DLD1 (cell line): Measurements from ENCODE around the gene SQOR.

Experiments used
- in situ Hi-C: cut with HindIII; loops from 2 replicates; pipeline ENCODE4 v1.10.0; 2017; ENCODE audit warnings: low sequenced_read_pairs

SQOR gene

DNA sequence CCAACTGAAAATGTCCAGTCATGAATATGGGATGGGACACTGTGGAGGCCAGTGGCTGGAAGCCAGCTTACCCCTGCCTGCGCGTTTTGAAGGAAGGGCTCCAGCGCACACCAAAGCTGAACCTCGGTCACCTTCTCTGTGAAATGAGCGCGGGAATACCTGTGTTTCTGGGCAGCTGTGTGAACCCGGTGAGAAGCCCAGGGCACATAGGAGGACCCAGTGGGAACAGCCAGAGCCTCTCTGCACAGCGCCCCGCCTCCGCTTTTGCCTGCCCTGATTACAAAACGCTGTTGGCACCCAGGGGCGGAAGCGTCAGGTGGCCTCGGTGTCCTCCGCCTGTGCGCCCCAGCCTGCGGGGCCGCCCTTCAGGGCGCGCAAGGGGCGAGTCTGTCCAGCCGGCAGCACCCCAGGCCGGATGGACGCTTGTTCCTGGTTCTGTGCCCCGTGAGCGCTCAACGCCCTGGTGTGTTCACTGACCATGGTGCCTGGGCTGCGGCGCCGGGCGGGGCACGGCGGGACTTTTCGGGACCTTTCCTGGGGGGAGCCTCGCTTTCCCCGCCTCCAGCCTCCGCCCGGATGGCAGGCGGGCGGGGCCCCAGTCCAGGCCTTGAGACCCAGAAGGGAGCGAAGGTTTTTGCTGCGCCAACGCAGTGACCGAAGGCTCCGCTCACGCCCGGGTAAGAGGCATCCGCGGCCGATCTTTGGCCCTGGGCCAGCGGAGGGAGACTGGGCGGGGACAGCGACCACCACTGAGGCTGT, at the start of gene SQOR:
SQOR (plus strand) TSS at position 598 of the 759 bp plus-strand sequence. CDS start 23,895 bp downstream, outside the sequence.
- in situ Hi-C loops: no loop called here

DNA sequence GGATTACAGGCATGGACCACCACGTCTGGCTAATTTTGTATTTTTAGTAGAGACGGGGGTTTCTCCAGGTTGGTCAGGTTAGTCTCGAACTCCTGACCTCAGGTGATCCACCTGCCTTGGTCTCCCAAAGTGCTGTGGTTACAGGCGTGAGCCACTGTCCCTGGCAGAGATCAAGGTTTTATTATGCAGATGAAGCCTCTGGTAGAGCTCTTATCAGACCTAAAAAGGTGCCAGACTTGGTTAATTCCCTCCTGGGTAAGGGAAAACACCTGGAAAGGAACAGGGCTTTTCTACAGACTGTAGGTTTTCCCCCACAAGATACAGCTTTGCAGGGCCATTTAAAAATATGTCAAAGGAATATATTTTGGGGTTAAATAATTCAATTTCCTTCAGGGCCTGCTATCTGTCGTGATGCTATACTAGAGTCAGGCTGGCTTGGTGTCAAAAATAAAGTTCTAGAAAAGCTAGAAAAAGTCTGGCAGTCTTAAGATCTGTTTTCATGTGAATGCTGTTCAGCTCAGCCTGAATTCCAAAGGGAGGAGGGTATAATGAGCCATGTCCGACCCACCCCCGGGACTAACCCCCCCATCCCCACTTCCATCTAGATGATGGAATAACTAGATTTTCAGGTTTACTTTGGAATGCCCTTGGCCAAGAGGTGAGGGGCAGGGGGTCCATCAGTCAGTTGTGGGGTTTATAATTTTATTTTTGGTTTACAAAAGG, 49.6 kb upstream of the SQOR start:
- in situ Hi-C loops: loop anchor here (5.0 kb wide), 1 partner anchor 73 kb away; no protein-coding TSS in a partner anchor

DNA sequence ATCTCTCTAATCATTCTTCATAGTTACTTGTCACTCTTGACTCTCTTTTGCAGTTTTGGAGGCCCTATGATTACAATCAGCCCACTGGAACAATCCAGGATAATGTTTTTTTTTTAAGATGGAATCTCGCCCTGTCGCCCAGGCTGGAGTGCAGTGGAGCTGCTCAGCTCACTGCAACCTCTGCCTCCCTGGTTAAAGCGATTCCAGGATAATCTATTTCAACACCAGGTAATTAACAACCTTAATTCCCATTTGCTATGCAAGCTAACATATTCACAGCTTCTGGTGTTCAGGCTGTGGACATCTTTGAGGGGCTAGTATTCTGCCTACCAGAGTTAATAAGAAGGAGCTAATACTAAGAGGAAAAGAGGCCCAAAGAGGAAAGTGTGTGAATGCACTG, 48.7 kb upstream of the SQOR start:
- in situ Hi-C loops: loop anchor here (5.0 kb wide), 1 partner anchor 74 kb away; no protein-coding TSS in a partner anchor

DNA sequence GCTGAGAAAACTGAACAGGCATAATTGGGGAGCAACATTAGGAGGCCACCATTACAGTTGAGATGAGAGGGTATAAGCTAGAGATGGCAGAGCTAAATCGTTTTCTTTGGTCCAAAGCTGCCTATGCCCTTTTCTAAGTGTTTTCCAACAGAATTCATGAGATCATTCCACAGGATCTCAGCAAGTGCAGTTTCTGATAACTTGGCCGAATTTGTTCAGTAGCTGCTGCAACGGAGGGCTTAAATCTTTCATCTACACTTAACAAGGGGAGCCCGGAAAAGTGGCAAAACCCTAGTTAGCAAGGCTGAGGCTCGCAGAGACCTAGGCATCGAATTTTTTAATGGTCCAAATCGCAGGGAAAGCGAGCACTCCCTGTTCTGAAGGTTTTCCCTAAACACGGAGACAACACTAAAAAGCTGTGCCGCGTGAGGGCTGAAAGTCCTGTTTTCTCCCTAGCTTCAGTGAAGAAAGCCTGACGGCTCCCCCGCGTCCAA, 48.2 kb upstream of the SQOR start:
- in situ Hi-C loops: loop anchor here (5.0 kb wide), 1 partner anchor 74 kb away; no protein-coding TSS in a partner anchor

DNA sequence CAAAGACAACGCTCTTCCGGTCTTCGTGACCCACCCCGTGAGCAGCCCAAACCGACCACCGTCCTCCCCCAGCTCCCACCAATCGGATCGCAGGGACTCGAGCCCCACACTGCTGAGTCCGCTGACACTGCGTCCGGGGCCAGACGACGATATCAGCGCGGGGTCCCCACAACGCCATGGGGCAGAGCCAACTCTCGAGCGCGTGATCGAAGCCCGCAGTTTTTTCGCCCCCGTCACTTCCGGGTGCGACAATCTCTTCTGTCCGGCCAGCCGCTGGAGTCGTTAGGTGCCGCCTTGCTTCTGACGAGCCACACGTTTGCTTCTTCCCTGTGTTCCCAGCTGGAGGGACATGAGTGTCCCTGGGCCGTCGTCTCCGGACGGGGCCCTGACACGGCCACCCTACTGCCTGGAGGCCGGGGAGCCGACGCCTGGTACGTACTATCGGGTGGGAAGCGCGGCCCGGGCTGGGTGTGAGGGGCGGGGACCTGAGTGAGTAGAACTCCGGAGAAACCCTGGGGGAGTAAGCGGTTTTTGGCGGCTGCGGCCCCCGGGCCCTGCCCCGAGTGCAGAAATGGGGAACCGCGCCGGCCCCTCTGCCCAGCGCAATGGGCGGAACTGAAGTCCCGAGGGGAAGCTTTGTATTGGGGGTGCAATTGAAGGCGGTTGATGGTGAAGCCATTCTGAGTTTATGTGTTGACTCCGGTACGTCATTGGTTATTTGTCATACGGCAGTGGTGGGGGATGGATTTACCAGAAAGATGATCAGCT, 47.5 kb upstream of the SQOR start, which contains the start of gene BLOC1S6:
BLOC1S6 (plus strand) TSS at position 285 of the 768 bp plus-strand sequence; CDS start at position 350, 65 bp downstream.
- in situ Hi-C loops: loop anchor here (5.0 kb wide), 1 partner anchor 75 kb away; no protein-coding TSS in a partner anchor

DNA sequence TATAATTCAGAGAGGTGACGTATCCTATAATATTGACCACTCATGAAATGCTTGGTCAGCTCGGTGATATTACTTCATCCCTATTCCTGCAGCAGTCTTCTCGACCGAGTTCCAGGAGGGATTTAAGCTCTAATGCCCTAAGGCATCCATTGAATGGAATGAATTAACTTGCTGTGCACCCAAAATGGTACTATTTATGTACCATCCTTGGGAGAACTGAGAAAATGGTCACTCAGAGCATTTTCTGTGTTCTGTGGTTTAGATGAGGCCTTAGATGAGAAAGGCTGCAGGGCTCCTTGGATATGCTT, 47.0 kb upstream of the SQOR start:
- in situ Hi-C loops: loop anchor here (5.0 kb wide), 1 partner anchor 76 kb away; no protein-coding TSS in a partner anchor

DNA sequence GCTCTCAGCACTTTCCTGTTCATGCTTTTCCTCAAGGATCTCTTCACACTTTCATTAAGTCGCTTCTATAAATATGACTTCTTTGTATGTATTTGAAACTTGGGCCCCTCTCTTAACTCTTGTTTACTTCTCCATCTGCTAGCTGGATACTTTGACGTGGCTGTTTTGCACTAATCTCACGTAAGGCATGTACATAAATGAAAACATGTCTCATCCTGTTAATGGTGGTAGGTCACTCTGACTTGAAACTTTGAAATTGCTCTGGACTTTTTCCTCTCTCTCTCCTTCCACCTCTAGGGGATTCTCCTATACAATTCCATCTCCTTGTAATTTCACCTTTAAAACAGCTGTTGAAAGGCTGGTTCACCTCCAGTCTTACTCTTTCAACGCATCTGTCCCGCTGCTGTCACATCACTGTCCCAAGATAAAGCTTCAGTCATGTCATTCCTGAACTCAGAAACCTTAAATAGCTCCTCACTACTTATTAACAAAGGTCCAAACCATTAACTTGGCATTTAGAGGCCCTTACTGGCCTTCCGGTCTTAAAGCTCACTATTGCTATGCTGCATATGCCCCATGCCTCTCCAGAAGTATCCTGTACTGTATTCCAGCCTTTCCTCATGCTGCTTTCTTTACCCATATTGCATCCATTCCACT, 46.5 kb upstream of the SQOR start:
- in situ Hi-C loops: loop anchor here (5.0 kb wide), 1 partner anchor 76 kb away; no protein-coding TSS in a partner anchor

DNA sequence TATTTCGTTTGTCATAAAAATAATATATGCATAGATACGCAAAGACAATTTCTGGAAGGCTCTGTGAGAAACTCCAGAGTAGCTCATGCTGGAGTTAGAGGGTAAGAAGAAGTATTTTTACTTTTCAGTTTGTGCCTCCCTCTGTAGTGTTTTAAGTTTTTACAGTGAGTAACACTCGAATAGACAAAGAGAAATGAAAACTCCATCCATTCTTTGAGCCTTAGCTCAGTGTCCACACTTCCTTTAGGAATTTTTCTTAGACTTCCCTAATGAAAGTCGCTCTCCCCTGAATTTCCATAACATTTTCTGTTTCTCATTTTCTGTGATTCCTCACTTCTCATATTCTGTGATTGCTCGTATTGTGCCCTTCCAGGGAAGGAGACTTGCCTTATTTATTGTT, 45.6 kb upstream of the SQOR start:
- in situ Hi-C loops: loop anchor here (5.0 kb wide), 1 partner anchor 77 kb away; no protein-coding TSS in a partner anchor

DNA sequence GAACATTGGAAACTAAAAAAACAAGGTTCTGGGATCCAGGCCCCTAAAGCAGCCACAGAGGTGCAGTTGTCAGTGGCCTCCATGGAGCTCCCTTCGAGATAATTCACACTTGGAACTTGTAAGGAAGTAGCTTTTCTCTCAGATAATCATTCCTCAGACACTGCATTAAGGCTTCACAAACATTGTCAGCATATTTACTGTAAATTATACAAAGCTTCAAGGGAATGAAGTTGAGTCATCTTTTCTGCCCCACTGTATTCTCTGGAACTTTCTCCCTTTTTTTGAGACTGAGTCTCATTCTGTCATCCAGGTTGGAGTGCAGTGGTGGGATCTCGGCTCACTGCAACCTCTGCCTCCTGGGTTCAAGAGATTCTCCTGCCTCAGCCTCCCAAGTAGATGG, 40.5 kb upstream of the SQOR start:
- in situ Hi-C loops: no loop called here

DNA sequence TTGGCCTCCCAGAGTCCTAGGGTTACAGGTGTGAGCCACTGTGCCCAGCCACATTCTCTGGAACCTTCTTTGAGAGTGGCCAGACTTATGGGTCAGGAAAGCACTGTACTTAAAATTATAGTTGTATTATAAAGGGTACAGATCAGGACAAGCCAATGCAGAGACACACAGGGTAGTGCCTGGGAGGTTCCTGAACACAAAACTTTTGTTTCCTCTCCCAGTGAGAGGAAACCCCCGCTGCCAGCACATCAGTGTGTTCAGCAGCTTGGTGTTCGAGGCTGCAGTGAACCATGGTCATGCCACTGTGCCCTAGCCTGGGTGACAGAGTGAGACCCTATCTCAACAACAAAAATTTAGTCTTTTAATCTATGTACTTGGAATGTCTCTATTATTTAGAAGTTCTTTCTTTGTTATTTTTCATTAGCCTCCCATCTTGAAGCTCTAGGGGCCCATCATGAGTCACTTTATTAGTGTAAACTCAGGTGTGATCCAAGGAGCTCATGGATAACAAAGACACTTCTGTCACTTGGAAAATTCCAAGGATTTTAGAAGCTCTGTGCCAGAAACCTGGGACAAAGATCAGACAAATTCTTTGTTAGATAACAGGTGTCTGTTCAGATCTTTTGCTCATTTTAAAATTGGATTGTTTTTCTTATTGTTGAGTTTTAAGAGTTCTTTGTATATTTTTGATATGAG, 39.8 kb upstream of the SQOR start:
- in situ Hi-C loops: no loop called here

DNA sequence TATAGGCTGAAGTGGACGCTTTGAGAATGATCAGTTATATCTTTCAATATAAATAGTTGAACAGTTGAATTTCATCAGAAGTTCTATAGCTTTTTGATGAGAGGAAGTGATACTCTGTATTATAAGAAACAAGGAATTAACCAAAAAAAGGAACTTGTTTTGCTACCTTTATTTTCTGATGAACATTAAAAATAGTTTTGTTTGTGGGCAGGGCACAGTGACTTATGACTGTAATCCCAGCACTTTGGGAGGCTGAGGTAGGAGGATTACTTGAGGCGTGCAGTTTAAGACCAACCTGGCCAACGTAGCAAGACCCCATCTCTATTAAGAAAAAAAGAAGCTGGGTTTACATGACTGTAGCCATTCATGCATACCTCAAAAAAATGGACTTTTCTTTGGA, 30.9 kb upstream of the SQOR start:
- in situ Hi-C loops: no loop called here

DNA sequence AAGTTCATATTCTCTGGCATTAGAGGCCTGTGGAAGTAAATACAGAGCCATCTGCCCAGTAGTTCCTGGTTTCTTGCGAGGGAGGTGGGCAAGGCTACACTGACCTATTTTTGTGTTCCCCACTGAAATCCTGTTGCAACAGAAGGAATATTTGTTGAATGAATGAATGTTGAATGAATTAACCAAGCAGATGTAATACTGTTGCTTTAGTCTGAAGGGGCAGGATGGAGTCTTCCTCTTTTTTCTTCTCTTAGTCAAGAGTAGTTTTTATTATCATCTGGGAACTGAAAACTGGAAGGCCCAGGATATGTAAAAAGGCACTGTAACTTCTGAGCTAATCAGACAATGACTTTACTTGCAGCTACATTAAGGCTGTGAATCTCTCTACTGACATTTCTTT, 30.5 kb upstream of the SQOR start:
- in situ Hi-C loops: no loop called here

DNA sequence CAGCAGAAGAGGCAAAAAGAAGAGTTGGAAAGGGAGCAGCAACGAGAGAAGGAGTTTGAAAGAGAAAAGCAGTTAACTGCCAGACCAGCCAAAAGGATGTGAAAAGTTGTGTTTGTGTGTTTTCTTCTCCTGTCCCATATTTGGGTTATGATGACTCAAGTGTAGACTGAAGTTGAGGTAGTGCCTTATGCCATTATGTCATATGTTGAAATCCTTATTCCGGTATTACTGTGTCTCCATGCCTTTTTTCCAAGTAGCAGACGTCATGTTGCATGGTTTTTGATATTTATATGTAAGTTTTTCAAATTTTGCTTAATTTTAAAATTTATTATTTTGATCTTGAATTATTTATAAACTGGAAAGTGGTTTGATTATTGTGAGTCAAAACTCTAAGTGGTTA, 28.4 kb upstream of the SQOR start:
- in situ Hi-C loops: no loop called here

DNA sequence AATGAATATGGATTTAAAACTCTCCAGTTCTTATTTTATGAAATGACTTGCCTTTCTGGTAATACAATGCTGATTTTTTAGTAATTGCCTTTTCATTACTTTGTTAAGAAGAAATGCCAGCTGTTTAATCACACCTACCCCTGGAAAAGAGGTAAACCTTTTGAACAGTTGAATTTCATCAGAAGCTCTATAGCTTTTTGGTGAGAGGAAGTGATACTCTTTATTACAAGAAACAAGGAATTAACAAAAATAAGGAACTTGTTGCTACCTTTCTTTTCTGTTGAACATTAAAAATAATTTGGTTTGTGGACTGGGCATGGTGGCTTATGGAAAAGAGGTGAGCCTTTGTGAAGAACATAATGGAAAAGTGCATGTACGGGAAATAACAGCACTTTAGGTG, 28.0 kb upstream of the SQOR start:
- in situ Hi-C loops: no loop called here

DNA sequence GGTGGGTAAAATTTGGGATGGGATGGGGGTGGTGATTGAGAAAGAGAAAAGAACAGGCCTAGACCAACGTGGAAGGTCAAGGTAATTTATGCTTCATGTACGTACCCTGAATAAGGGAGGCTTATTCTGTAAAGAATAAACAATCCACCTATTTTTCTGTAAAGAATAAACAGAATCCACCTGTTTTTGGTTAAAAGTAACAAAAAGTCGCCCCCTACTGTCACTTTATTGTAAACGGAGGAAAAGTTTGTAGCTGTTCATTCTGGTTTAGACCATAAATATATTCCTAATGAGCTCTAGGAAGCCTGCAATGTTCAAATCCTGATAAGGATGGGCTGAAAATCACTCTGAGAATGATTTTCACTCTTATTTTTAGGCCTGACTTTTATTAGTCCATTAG, 23.5 kb upstream of the SQOR start:
- in situ Hi-C loops: no loop called here

DNA sequence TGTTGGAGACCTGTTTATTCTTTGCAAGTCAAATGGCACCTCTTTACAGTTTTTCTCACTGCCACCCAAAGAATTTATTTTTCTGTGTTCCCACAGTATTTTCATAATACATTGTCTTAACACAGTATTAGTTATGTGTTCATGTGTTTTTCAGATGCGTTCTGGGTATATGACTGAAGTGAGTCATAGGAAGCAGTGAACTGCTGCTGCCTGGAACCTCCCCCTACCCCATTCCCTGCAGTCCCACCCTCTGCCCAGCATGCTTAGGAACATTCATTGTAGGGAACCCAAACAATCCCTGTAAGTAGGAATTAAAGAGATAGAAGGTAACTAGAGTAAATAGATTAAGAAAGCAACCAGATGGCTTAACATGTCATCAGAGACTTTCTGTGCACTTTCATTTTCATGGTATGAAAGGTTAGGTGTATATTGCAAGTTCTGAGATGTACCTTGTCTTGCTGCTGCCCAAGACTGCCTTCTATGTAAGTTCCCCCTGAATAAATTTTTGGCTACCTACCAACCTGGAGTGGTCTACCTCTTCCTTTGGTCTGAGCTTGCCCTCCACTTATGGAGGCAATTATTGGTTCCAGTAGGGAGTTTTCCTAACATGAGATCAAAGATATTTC, 21.9 kb upstream of the SQOR start:
- in situ Hi-C loops: no loop called here

DNA sequence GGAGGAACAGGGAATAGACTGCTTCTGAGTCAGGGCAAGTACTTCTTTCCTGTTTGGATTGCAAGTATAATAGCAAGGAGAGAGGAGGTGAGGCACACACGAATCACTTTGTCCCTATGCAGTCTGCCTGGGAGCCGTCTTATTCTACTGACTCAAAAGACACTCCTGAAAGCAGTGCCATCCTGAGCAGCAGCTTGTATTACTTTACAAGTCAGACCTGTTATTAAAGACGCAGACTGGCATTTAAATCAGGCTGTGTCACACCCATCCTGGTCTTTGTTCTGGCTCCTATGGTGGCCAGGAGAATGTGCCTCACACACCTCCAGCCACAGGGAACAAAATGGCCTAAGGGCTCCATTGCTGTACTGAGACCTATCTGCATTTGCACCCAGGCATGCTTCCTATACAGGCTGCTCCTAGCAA, 17.9 kb upstream of the SQOR start:
- in situ Hi-C loops: no loop called here

DNA sequence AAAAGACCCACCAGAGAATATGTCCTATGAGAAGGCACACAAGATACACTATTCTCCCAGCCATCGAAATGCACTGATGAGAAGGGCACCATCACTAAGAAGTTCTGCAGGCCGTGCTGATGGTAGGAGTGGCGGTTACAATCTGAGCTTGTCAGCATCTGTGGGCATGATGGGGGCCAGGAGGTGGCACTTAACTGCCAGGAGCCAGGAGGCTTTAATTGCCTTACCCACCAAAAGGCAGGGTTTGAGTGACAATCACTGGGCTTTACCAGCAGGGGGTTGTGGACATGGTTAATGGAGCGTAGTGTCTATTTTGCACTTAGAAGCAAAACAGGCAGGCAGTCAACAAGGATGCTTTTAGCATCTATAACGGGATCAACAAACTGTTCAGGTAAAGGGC, 16.0 kb upstream of the SQOR start:
- in situ Hi-C loops: no loop called here

DNA sequence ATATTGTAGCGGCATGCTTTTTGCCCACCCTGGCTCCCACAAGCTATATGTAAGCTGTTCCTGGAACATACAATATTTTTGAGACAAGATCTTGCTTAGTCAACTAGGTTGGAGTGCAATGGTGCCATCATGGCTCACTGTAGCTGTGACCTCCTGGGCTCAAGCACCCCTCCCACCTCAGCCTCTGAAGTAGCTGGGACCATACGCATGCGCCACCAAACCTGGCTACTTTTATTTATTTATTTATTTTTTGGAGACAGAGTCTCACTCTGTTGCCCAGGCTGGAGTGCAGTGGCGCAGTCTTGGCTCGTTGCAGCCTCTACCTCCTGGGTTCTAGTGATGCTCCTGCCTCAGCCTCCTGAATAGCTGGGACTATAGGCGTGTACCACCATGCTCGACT, 6.7 kb upstream of the SQOR start:
- in situ Hi-C loops: no loop called here
